Measurements from ENCODE around the gene ZBTB16.

GRCh38 chr11:114052160-114052559 lies 7.4 kb upstream of the ZBTB16 start:
- TF ChIP-seq POLR2A (IDR thresholded peaks at IDR 0.05; ENCODE audit: low read length) (no peak), GATA1 (IDR thresholded peaks at IDR 0.05; ENCODE audit: low read depth, low read length) (no peak)

Measured in erythroblast (primary cell).